ENCODE results near the gene GM2A. TPM values are rescaled to one million over a fixed set of nuclear protein-coding genes. Genes with fewer than 3 reads are reported as not detected.

GM2A gene
- total and polyA plus RNA-seq, 7 donors: 3.0 to 12.1 (median 6.9) TPM

DNA sequence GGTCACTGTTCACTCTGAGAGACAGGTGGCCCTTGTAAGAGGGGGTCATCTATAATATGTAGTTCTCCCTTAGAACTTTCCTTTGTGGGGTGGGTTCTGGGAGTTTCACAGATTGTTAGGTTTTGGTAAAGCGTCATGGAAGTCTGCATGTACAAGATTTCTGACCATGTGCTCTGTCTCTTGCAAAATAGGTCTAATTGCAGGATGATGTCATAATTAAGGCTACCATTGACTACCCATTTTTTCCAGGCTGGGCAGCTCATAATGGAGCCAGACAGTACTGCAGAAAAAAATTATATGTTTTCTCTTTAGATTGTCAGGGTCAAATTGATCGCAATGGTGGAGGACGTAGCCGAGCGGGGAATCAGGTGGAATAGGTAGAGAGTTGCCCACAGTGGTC lies 3.7 kb upstream of the GM2A start:
- Histone ChIP-seq H3K9me3 (no peaks in the 10 kb centered on the region), H3K4me1 (peaks cover 11% of the 10 kb centered on the region), H3K27ac (no peak overlapping the region), H3K36me3 (ENCODE audit: insufficient read depth in 1 of 2, low read depth in 1 of 2) (no peaks in the 10 kb centered on the region), H3K27me3 (ENCODE audit: insufficient read depth in 3 of 3, low read length in 2 of 3) (no peaks in the 10 kb centered on the region), H3K4me3 (no peak overlapping the region)
- 79 to 97% (median 87%) methylated on average over 5 of the region's 5 CpGs for whole genome bisulfite sequencing, 3 donors
- TF ChIP-seq, protein P1, sequence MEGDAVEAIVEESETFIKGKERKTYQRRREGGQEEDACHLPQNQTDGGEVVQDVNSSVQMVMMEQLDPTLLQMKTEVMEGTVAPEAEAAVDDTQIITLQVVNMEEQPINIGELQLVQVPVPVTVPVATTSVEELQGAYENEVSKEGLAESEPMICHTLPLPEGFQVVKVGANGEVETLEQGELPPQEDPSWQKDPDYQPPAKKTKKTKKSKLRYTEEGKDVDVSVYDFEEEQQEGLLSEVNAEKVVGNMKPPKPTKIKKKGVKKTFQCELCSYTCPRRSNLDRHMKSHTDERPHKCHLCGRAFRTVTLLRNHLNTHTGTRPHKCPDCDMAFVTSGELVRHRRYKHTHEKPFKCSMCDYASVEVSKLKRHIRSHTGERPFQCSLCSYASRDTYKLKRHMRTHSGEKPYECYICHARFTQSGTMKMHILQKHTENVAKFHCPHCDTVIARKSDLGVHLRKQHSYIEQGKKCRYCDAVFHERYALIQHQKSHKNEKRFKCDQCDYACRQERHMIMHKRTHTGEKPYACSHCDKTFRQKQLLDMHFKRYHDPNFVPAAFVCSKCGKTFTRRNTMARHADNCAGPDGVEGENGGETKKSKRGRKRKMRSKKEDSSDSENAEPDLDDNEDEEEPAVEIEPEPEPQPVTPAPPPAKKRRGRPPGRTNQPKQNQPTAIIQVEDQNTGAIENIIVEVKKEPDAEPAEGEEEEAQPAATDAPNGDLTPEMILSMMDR (IDR thresholded peaks at IDR 0.05): no peak
- ATAC-seq (no peak), DNase-seq (no peak)
- intact Hi-C loops (cut with DNase I): loop anchor here in 1 of 2 donors (10.0 kb wide), 1 partner anchor 74 kb away; no protein-coding TSS in a partner anchor

DNA sequence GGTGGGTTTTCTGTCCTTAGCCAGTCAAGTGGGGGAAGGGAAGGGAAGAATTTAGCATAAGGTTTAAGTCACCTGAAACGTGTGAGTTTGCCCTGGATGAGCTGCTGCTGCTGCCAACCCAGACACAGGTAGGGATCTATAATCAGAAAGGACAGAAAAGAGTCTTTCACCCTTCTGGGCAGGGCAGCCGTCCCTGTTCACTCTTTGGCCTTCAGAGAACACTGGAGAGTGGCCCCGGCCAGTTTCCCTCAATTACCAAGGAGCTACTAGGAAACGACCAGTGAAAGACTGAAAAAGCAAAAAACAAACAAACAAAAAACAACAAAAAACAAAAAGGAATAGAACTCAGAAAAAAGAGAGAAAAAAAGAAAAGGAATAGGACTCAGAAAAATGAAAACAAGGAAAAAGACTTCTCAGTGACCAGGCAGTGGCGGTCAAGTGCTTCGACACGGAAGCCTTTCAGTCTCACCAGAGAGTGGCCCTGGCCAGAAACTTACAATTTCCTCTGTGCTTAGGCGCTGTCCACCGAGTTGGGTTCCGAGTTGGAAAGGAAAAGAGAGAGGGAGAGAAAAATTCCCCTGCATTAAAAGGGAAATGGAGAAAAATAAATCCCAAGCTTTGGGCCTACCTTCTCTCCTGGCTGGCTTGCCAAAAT lies 2.5 kb upstream of the GM2A start:
- TF ChIP-seq, protein P1 (IDR thresholded peaks at IDR 0.05): no peak
- Histone ChIP-seq H3K27ac (no peak overlapping the region), H3K9me3 (no peaks in the 10 kb centered on the region), H3K4me3 (no peak overlapping the region), H3K27me3 (ENCODE audit: insufficient read depth in 3 of 3, low read length in 2 of 3) (no peaks in the 10 kb centered on the region), H3K4me1 (peaks cover 19% of the 10 kb centered on the region), H3K36me3 (ENCODE audit: insufficient read depth in 1 of 2, low read depth in 1 of 2) (no peaks in the 10 kb centered on the region)
- intact Hi-C loops (cut with DNase I): no loop called here
- WGBS, 3 donors: 81 to 89% (median 87%) methylated on average over 10 of the region's 10 CpGs
- no peak for DNase-seq
- ATAC-seq: no peak

DNA sequence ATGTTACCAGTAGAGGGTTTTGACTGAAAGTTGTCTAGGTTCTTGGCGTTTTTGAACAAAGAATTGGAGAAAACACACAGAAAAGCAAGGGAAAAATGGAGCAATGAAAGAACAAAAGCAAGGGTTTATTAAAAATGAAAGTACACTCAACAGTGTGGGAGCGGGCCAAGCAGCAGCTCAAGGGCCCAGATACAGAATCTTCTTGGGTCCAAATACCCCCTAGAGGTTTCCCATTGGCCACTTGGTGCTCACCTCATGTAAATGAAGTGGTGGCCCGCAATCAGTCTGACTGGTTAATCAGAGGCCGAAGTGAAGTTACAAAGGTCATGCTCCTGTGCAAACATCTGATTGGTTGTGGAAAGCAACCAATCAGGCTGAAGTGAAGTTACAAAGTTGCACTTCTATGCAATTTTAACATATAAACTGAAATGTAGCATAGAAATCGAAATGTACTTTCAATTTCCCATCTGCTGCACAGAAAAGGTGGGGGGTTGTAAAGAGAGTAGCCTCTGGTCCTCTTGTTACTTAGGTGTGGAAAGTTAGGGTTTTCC lies 1.9 kb upstream of the GM2A start:
- no peaks in the 10 kb centered on the region for H3K27me3 ChIP-seq (ENCODE audit: insufficient read depth in 3 of 3, low read length in 2 of 3)
- ATAC-seq (no peak), DNase-seq (no peak)
- 87 to 93% (median 88%) methylated on average over 5 of the region's 5 CpGs for WGBS, 3 donors
- no peak overlapping the region for H3K4me3 ChIP-seq
- H3K27ac ChIP-seq: no peak overlapping the region
- no peaks in the 10 kb centered on the region for H3K36me3 ChIP-seq (ENCODE audit: insufficient read depth in 1 of 2, low read depth in 1 of 2)
- H3K9me3 ChIP-seq: no peaks in the 10 kb centered on the region
- TF ChIP-seq, protein P1 (IDR thresholded peaks at IDR 0.05): no peak
- peaks cover 19% of the 10 kb centered on the region for H3K4me1 ChIP-seq
- intact Hi-C loops (cut with DNase I): no loop called here

DNA sequence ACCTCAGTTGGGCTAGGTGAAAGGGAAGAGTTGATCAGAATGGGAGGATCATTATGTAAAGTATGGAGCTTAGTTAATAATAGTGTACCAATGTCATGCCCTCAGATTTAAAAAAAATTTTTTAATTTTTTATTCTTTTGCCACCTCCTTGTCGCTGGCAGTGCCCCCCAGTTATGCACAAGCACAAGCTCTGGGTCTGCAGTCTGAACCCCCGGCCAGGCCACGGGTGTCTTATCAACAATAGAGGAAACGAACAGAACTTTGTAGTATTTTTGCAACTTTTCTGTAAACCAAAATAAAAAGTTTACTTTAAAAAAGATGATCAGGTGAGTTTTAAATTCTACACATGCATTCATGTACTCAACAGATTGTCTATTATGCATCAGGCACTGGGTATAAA lies 1.4 kb upstream of the GM2A start:
- Histone ChIP-seq H3K27ac (peak overlapping the region; percentile 75), H3K4me1 (peaks cover 19% of the 10 kb centered on the region), H3K4me3 (no peak overlapping the region), H3K9me3 (no peaks in the 10 kb centered on the region), H3K36me3 (ENCODE audit: insufficient read depth in 1 of 2, low read depth in 1 of 2) (no peaks in the 10 kb centered on the region), H3K27me3 (ENCODE audit: insufficient read depth in 3 of 3, low read length in 2 of 3) (no peaks in the 10 kb centered on the region)
- intact Hi-C loops (cut with DNase I): no loop called here
- WGBS, 3 donors: 93 to 95% (median 95%) methylated on average over 4 of the region's 4 CpGs
- ATAC-seq (no peak), DNase-seq (no peak)
- TF ChIP-seq, protein P1 (IDR thresholded peaks at IDR 0.05): no peak

DNA sequence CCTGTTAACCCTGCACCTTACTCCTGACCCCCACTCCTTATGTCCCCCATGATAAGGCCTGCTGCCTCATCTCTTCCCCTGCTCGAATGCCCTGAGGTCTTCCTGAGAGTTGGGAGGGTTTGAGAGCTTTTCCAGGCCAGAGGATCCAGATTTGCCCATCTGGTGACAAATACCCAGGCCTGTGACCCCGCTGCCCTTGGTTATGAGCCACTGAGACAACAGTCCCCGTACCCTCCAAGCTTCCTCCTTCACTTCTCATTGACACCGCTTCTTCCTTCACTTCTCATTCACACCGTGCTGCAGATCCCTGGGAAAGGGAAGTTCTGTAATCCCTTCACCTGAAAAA lies 593 bp downstream of the GM2A start:
- peak overlapping the region; percentile 91 for H3K4me3 ChIP-seq
- TF ChIP-seq, protein P1 (IDR thresholded peaks at IDR 0.05): no peak
- ATAC-seq (no peak), DNase-seq (no peak)
- 23 to 28% (median 25%) methylated on average over 5 of the region's 5 CpGs for WGBS, 3 donors
- no peaks in the 10 kb centered on the region for H3K36me3 ChIP-seq (ENCODE audit: insufficient read depth in 1 of 2, low read depth in 1 of 2)
- H3K27me3 ChIP-seq (ENCODE audit: insufficient read depth in 3 of 3, low read length in 2 of 3): no peaks in the 10 kb centered on the region
- intact Hi-C loops (cut with DNase I): no loop called here
- H3K27ac ChIP-seq: peak overlapping the region; percentile 81
- peaks cover 27% of the 10 kb centered on the region for H3K4me1 ChIP-seq
- H3K9me3 ChIP-seq: no peaks in the 10 kb centered on the region
